Stimulated activated naive CD4-positive, alpha-beta T cell (primary cell): Measurements from ENCODE around the gene GET4.
"Not testable (repeated sequence)": the region's sequence is repeated elsewhere in the genome, so short reads cannot be mapped to it uniquely, and the experiment has no call there.

Experiments used
- DNase-seq, 6 experiments: peaks; one replicate each; lab custom pipeline; 2025; lab: John Stamatoyannopoulos, UW

GET4 gene

DNA sequence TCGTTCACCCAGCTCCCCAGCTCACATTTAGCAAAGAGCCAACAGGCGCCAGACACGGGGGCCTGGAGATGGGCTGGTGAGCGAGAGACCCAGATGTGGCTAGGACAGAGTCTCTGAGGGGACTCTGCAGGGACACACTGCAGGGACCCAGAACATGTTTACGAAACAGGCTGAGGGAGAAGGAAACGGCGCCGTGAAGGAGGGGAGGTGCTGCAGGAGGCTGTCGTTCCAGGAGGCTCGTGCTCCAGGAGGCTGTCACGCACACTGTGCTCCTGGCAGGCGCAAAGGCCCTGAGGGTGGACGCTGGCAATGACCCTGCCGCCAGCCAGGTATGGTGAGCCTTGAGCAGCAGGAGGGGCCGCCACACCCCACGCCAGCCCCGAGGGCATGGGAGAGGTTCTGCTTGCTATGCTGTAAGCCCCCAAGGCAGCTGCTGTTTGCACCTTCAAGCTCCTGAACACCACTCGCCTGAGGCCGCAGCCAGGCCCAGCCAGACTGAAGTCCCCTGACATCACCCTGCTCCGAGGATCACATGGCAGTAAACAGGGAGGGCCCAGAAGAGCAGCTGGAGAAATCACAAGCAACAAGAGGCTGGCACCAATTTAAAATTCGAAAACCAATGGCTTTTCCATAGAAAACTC, 50.8 kb downstream of the GET4 start:
- no peak for DNase-seq

DNA sequence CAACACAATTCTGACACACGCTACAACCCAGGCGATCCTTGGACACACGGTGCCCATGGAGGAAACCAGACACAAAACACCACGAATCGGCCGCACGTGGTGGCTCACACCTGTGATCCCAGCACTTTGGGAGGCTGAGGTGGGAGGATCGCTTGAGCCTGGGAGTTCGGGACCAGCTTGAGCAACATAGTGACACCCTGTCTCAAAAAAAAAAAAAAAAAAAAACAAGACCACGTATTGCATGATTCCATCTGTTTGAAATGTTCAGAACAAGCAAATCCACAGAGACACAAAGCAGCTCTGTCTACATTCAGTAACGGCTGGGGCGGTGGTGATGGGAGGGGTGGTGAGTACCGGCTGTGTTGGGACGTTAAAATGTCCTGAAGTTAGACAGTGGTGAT, 53.0 kb downstream of the GET4 start:
- no peak for DNase-seq

DNA sequence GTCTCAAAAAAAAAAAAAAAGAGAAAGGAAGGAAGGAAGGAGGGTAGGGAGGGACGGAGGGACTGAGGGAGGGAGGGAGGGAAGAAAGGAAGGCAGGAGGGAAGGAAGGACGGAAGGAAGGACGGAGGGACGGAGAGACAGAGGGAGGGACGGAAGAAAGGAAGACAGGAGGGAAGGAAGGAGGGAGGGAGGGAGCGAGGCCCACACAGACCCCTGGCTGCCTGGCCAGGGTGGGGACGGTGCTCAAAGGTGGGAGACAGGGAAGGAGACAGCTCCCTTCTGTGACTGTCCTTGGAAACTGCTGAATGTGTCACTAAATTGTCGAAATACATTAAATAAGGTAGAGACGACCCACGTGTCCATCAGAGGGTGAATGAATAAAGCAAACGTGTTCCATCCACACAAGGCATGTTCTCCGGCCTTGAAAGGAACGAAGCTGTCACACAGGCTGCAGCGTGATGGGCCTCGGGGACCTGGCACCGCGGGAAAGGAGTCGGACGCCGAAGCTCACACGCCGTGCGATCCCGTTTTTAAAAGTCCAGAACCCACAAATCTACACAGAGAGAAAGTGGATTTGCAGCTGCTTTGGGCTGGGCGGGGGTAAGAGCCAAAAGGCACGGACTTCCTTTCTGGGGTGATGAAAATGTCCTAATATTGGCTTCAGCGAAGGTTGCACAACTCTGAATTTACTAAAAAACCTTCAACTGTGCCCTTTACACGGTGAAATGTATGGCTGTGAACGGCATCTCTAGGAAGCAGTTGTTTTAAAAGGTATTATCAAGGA, 54.8 kb downstream of the GET4 start:
- DNase-seq = no peak

DNA sequence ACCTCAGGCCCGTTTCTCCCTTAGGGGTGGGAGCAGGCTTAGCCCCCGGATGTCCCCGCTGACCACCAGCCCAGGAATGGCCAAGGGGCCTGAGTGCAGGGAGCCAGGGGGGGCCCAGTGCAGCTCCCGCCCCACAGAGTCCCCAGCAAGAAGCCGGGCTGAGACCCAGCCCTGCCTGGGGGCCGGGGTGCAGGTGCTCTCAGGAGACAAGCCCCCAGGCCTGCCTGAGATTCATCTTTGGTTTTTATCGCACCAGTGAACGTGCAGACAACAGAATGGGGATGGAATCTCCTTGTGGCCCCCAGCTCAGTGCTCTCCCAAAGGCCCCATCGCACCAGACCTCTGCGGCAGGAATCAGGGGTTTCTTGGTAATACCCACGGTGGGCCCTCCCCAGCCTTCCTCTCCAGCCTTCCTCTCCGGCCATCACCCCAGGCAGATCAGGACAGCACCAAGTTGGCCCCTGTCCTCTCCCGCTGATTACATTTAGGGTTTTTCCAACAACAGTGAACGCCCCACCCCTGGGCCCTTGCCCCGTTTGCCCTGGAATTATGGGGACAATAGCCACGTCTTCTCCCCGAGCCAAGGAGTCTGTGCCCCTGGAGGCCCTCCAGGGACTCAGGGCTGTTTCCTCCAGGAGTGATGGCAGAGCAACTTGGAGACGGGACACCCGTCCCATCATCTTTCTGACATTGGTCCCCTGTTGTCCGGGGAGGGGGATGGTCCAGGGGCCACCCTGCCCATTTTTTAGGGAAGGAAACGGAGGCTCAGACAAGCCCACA, 55.7 kb downstream of the GET4 start:
- no peak for DNase-seq

DNA sequence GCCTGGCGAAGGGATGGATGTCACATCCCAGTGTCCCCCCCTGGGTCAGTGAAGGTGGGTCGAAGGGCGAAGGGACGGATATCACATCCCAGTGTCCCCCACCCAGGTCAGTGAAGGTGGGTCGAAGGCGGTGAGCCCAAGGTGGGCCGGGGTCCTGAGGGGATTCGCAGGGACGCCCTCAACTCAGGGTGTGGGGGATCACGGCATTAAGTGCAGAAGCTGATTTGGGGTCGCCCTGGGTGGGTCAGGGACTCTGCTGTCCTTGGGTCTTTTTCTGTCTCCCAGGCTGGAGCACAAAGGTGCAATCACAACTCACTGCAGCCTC, 56.3 kb downstream of the GET4 start:
- DNase-seq = no peak

DNA sequence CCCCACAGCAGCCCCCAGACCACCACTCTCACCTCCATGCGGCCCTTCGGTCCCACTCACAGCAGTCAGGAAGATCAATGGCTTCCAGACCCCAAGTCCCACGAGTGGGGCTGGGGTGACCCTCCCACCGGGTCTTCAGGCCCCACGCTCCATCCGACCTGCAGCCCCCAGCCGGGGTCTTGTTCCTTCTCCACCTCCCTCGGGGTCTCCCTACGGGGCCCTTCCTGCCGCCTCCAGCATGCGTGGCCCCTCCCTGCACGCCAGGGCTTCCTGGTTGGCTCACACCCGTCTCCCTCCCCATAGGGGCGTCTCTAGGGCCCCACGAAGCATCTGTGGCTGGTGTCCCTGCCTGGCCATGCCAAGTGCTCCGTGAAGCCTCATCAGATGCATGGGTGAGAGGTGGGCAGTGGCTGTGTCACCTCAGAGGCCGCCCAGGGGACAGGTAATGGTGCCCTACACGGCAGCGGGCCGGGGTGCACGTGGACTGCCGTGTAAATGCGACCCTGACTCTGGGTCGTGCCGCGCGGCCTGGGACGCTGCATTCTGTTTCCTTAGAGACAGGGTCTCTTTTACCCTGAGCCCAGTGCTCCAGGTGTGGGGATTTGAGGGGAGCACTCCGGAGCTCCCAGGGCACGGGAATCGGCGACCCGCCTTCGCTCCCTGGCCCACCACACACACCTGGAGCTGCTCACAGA, 58.3 kb downstream of the GET4 start:
- no peak for DNase-seq

DNA sequence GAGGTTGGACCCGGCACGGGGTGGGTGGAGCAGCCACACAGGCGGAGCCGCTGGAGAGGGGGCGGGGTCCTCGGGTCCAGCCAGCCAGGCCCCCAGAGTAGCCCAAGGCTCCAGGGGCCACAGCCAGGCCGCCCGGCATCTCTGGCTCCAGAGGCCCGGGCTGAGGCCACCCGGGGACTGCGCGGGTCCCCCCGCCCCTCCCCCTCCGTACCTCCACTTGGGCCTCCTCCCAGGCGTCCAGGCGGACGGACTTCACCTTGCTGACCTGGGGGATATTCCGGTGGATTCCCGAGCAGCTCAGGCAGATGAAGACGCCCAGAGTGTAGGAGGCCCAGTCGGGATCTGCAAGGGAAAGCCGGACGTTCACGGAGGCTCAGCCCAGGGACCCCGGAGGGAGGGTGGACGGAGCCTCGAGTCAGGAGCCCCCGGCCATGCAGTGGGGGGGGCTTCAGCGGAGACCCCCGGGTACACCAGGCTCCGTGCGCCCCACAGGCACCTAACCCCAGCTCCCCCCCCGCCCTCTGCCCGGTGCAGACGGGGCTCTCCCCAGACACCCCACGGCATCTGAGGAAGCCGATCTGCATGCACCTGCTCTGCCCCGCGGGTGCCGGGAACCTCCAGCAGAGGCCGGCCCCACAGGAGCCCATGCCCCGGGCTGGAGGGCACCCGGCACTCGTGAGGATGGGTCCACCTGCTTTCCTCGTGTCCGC, 59.0 kb downstream of the GET4 start:
- DNase-seq = no peak

DNA sequence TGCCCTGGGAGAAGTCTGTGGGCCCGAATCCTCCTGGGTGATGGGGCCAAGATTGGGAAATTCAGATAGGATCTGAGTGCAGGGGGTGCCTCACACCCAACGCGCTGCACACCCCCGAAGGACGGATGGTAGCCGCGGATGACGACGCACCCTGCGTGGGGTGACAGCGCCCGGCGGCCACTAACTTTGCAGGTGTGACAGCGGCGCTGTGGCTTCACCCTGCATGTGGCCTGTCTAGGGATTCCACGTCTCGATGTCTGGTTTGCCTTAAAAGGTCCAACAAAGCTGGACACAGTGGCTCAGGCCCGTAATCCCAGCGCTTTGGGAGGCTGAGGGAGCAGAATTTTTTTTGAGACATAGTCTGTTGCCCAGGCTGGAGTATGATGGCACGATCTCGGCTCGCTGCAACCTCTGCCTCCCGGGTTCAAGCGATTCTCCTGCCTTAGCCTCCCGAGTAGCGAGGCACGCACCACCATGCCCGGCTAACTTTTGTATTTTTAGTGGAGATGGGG, 59.6 kb downstream of the GET4 start:
- DNase-seq = no peak

DNA sequence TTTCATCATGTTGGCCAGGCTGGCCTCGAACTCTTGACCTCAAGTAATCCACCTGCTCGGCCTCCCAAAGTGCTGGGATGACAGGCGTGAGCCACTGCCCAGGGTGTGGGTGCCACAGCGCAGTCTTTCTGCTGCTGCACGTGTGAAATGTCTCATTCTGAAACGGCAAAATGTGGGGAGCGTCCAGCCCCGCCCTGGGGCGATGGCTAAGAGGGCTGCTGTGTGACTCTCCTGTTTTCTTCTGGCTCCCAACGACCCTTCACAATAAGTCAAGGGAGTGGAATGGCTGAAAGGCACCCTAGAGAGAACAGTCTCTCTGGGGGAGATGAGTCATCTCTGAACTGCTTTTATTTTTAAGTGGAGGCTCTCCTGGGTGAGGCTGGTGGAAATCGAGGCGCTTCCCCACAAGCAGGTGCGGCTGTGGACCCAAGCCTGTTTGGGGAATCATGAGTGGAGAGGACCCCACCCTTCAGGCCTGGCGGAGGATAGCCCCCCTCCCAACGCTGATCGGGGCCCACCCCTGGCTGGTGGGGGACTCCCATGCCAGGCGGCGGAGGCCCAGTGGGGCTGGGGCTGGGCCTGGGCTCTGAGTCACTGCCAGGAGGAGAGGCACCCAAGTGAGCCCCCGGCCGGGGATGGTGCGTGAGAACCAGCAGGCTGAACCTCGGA, 60.2 kb downstream of the GET4 start:
- no peak for DNase-seq

DNA sequence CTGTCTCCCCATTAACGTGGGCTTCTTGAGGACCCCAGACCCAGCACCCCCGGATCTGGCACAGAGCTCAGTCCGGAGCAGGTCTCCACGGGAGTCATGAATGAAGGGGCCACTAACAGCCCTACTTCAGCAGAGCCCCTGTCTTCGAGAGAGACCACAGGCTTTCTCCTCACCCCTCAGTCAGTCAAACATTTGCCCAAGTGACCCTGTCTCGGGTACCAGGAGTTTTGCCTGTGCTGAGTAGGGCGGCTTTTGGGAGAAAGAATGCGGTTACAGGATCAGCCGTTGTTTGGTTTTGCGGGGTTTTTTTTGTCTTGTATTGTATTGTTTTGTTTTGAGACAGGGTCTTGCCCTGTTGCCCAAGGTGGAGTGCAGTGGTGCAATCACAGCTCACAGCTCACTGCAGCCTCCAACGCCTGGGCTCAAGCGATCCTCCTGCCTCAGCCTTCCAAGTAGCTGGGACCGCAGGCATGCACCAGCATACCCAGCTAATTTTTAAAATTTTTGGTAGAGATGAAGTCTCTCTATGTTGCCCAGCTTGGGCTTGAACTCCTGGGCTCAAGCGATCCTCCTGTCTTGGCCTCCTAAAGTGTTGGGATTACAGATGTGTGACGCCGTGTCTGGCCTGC, 61.6 kb downstream of the GET4 start:
- DNase-seq = no peak

DNA sequence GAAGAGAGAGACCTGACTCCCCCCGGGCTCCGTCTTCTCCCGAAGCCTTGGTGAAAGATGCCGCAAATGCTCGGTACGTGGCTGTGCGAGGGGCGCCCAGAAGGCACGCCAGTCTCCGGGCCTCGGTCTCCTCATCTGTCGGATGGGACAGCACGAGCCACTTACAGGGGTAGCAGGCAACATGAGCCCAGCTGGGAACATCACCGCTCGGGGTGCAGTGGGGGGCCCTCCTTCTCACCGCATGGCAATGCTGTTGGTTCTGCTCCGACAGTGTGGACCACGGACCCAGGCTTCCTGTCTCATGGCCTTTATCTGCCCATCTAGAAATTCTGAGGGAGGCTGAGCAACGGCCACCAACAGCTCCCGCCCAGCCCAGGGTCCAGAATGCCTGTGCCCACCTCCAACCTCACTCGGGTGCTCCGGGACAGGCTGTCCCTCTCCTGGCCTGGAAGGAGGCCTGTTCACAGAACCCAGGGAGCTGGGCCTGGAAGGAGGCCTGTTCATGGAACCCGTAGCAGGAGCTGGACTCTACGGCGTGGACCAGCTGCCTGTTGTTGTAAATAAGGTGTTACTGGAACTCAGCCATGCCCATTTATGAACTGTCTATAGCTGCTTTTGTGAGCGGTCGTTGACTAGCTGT, 62.3 kb downstream of the GET4 start:
- no peak for DNase-seq

DNA sequence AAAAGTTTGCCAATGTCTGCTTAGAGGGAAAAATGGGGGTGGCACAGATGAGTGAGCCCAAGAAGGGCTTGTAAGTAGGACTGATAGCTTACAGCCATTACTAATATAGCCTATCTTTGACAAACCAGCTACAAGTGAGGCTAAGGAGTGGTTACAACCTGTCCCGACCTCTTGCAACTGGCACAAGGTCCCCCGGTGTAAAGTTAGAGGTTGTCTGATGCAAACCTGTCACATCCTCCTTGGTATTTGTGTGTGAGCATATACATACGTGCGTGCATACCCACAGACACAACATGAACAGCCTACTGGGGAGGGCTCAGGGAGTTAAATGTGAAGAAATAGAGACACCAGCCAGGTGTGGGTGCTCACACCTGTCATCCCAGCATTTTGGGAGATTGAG, 63.5 kb downstream of the GET4 start:
- no peak for DNase-seq

DNA sequence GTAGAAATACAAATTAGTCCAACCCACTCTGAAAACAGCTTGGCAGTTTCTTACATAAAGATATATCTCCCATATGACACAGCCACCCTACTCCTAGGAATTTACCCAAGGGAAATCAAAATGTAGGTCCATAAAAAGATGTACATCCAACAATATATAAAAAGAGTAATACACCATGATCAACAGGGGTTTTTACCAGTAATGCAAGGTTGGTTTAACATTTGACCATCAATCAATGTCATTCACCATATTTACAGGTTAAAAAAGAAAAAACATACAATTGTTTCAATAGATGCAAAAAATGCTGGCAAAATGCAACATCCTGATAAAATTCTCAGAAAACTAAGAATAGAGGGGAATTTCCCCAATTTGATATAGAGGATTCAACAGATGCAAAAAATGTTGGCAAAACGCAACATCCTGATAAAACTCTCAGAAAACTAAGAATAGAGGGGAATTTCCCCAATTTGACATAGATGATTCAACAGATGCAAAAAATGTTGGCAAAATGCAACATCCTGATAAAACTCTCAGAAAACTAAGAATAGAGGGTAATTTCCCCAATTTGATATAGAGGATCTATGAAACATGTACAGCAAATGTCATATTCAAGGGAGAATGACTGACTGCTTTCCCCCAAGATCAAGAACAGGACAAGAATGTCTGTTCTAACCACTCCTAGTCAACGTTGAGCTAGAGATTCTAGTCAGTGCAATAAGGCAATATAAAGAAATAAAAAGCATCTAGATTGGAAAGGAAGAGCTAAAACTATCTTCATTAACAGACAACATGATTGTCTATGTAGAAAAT, 64.5 kb downstream of the GET4 start:
- DNase-seq = no peak

DNA sequence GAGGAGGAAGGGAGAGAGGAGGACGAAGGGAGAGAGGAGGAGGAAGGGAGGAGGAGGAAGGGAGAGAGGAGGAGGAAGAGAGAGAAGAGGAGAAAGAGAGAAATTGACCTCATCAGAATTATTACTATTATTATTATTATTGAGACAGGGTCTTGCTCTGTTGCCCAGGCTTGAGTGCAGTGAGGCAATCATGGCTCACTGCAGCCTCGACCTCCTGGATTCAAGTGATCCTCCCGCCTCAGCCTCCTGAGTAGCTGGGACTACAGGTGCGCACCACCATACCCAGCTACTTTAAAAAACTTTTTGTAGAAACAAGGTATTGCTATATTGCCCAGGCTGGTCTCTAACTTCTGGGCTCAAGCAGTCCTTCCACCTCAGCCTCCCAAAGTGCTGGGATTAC, 67.4 kb downstream of the GET4 start:
- DNase-seq = not testable (repeated sequence)

DNA sequence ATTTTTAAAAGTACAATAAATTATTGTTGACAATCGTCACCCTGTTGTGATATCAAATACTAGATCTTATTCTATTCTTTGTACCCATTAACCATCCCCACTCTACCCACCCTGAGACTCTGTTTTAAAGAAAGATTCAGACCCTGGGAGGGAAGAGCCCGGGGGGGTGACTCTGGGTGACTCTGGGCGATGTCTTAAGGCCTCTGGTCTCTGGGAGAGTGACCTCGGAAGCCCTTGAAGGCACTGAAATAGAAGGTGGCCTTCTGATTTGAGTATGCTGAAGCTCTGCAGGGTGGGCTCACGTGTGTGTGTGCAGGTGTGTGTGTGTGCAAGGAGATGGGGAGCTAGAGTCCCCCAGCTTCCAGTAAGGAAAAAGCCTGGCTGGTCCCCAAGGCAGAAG, 68.4 kb downstream of the GET4 start:
- no peak for DNase-seq

DNA sequence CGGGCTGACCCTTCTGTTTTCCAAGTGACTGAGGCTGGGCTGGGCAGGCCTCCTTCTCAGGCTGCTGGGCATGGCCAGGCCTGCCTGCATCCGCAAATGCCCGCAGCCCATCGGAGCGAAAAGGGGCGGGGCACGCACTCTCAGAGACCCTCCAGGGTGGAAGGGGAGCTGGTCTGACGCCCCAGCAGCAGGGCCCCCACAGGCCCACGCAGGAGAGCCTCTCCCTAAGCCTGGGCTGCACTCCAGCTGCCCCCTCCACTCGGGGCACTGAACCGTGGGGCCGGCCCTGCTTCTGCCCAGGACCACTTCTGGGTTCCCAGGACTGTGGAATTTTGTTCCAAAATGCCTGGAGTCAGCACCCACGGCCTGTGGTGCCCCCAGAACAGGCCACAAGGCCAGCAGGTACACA, 68.8 kb downstream of the GET4 start:
- no peak for DNase-seq

DNA sequence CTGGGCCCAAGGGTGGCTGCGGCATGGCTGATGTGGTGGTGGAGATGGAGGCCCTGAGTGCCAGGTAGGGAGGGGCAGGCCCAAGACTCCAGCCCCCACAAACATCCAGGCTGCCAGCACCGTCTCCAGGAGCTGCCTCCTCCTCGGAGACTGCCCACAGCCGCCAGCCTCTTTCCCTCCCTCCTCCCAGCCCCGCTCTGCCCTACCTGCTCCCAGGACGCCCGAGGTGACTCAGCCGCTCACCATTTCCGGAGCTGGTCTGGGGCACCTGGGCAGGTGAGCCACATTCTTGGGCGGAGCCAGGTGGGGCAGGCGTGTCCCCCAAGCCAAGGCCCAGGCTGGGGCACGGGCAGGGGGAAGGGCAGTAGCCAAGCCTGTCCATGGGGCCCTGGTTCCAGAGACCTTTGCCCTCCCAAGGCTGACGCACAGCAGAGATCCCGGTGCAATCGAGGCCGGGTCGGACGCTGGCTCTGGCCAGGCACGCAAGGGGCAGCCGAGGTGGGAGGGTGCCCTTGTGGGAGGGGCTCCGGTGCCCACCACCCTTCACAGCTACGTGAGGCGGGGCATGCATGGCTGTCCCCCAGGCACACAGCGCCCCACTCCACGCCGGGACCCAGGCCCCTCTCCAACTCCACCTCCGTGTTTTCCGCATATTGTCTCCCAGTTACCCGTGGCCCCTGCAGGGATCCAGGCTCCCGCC, 69.4 kb downstream of the GET4 start:
- no peak for DNase-seq
